Heart right ventricle (tissue), 16 donors: Measurements from ENCODE around the gene PNPLA2. TPM values are rescaled to one million over a fixed set of nuclear protein-coding genes. Genes with fewer than 3 reads are reported as not detected.
A peak's percentile ranks its signal among the peaks of the same experiment; 100 is the strongest.

Experiments used
- ATAC-seq, 8 donors: fragments of 200-7000 bp; cut with Tn5 transposase; one replicate each; pipeline ENCODE4 v1.9.1; 2020; ENCODE audit warnings: mild to moderate bottlenecking in 8 of 8, moderate library complexity in 8 of 8, moderate number of reproducible peaks in 1 of 8
- DNase-seq, 2 donors: peaks; one replicate each; pipeline ENCODE4 v3.0.0-alpha.2; 2020
- H3K27ac ChIP-seq, 10 donors: fragments of 200-600 bp; sonication (generic) in 2 of 10; one replicate each; pipeline versions ENCODE4 v1.5.0 to v1.8.0; 2020 to 2022; ENCODE audit warnings: mild to moderate bottlenecking in 3 of 10
- H3K27me3 ChIP-seq, 7 donors: fragments of 200-600 bp; one replicate each; pipeline ENCODE4 v1.8.0; 2021 to 2022; ENCODE audit warnings: mild to moderate bottlenecking in 2 of 7
- H3K36me3 ChIP-seq, 9 donors: fragments of 200-600 bp; sonication (generic) in 1 of 9; one replicate each; pipeline versions ENCODE4 v1.5.0 to v1.8.0; 2020 to 2022; ENCODE audit warnings: mild to moderate bottlenecking in 2 of 9
- H3K4me1 ChIP-seq, 9 donors: fragments of 200-600 bp; sonication (generic) in 1 of 9; one replicate each; pipeline versions ENCODE4 v1.5.0 to v1.8.0; 2020 to 2022; ENCODE audit warnings: mild to moderate bottlenecking in 4 of 9
- H3K4me3 ChIP-seq, 10 donors: fragments of 200-600 bp; sonication (generic) in 2 of 10; one replicate each; pipeline versions ENCODE4 v1.5.0 to v1.8.0; 2020 to 2022; ENCODE audit warnings: mild to moderate bottlenecking in 7 of 10, moderate library complexity in 2 of 10
- H3K9me3 ChIP-seq, 11 donors: fragments of 200-600 bp in 10 of 11; sonication (generic) in 2 of 11; one replicate each; pipeline versions ENCODE4 v1.5.0 to v1.8.0; 2013 to 2022; ENCODE audit warnings: mild to moderate bottlenecking in 2 of 11, control low read depth in 1 of 11, moderate library complexity in 1 of 11
- WGBS, 2 donors: extraction: QIAGEN DNeasy Blood & Tissue Kit; methylation state at CpG; one replicate each; pipeline ENCODE4 v1.1.7; 2013; ENCODE audit warnings: inconsistent platforms in 1 of 2; 5-methylcytosine and 5-hydroxymethylcytosine counted together
- intact Hi-C, 10 donors: fragments of 100-400 bp; cut with DNase I; formaldehyde crosslinking; loops; one replicate each; pipeline versions ENCODE4 v1.11.1 to v1.14.2; 2022
- polyA plus RNA-seq, 2 donors: library from polyadenylated mRNA; stranded (reverse); fragments of 200-250 nt; gene quantifications; one replicate each; pipeline ENCODE4 v1.2.3, GENCODE V29; 2013
- total RNA-seq, 10 donors: library from RNA; stranded (reverse); fragmentation: NEBNext Ultra II Directional in 3 of 10; extraction: Animal tissue kit (Norgen Biotek cat#: 25700) in 3 of 10; gene quantifications; one replicate each; pipeline versions ENCODE4 v1.2.1 to v1.2.4, GENCODE V29; 2021 to 2023
- TF ChIP-seq, protein P1 (sequence below), 9 donors: fragments of 200-600 bp; sonication (generic) in 2 of 9; IDR thresholded peaks; one replicate each; pipeline versions ENCODE4 v1.5.0 to v1.8.0; 2021 to 2022; ENCODE audit warnings: antibody characterized with exemption in 9 of 9, mild to moderate bottlenecking in 5 of 9, moderate library complexity in 1 of 9
- donor health status: Arrhythmogenic right ventricular cardiomyopathy.
- donor health status: ischemic (EF 13 %, LVEDD 7.1; RV severe dilation, severe dysfunction).
- donor health status: healthy with polysubstance abuse.
- donor health status: DM: no; HTN: yes; CAD: no.
- donor health status: DM: no; HTN: no; CAD: no.
- donor health status: ischemic (EF 25% LVEDD 6.9; RV normal size, moderate dysfunction).
- donor health status: ischemic (EF 25% LVEDD 5.7; RV mildly dilated, moderate dysfunction).
- donor health status: healthy.
- donor health status: DM: yes; HTN: yes; CAD: no.
- donor health status: Ischemic cardiomyopathy.
- donor health status: ischemic (EF 35%, LVEDD 5.7; RV mildly dilated, moderate dysfunction).
- donor health status: nonischemic (EF 11% LVEDD 7.7; RV severe dilation, severe dysfunction).
- donor health status: DM: yes; HTN: yes; CAD: no.
- donor health status: PGD.
- donor health status: ischemic (EF 29% LVEDD 5.4; RV normal size, mild dysfunction).
- donor health status: nonischemic (EF 23%, LVEDD 6.1; RV moderate dilation, normal function).

The PNPLA2 gene
- total and polyA plus RNA-seq, 12 donors, result 114 to 359 (median 247) TPM

DNA sequence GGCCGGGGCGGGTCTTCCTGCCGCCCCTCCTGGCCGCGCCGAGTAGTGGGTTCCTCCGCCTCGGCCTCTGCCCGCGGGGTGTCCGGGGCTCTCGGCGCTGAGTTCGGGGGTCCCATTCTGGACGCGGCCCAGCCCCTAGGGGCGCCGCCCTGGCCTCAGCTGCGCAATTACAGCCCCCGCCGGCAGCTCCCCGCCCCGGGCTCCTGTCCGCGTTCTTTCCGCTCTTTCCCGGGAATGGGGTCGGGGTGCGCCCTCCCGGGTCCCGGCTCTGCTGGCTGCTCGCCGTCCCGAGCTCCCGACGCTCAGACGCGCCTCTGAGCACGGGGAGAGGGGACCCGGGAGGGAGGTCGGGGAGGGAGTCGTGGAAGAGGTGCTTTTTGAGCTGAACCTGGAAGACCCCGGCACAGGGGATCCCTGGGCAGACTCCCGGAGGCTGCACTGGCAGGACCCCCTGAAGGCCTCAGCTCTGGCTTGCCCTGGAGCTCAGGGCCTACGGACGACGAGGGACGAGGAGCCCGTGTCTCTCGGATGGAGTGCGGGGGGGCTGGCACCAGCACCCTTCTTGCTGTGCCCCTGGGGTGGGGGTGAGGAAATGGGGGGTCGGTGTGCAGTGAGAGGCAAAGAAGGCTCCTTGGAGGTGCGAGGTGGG, 24.5 kb downstream of the PNPLA2 start:
- Histone ChIP-seq H3K27me3 (peaks cover 0 to 6% (median 0%) of the 10 kb centered on the region in 7 donors), H3K4me1 (peaks cover 35 to 86% (median 71%) of the 10 kb centered on the region in 9 donors), H3K9me3 (no peaks in the 10 kb centered on the region), H3K36me3 (peaks cover 0 to 34% (median 24%) of the 10 kb centered on the region in 9 donors), H3K27ac (peak overlapping the region; percentile 94 to 100 (median 97)), H3K4me3 (peak overlapping the region; percentile 71 to 100 (median 96))
- intact Hi-C loops, result loop anchor here in 4 of 10 donors (2.0 to 5.0 kb wide), 2 partner anchors 34 to 36 kb away; partner anchors contain the start of genes RPLP2 (in 4 of the 4) and PIDD1 (in 3 of the 4)
- WGBS, 2 donors, result 1 to 3% methylated on average over 39 to 51 of the region's 53 CpGs
- TF ChIP-seq, protein P1, sequence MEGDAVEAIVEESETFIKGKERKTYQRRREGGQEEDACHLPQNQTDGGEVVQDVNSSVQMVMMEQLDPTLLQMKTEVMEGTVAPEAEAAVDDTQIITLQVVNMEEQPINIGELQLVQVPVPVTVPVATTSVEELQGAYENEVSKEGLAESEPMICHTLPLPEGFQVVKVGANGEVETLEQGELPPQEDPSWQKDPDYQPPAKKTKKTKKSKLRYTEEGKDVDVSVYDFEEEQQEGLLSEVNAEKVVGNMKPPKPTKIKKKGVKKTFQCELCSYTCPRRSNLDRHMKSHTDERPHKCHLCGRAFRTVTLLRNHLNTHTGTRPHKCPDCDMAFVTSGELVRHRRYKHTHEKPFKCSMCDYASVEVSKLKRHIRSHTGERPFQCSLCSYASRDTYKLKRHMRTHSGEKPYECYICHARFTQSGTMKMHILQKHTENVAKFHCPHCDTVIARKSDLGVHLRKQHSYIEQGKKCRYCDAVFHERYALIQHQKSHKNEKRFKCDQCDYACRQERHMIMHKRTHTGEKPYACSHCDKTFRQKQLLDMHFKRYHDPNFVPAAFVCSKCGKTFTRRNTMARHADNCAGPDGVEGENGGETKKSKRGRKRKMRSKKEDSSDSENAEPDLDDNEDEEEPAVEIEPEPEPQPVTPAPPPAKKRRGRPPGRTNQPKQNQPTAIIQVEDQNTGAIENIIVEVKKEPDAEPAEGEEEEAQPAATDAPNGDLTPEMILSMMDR (IDR thresholded peaks at IDR 0.05), result peak in 1 of 9 donors; percentile 33
- DNase-seq, result peak in 1 of 2 donors; percentile 50
- ATAC-seq, result peak in 1 of 8 donors; percentile 1

DNA sequence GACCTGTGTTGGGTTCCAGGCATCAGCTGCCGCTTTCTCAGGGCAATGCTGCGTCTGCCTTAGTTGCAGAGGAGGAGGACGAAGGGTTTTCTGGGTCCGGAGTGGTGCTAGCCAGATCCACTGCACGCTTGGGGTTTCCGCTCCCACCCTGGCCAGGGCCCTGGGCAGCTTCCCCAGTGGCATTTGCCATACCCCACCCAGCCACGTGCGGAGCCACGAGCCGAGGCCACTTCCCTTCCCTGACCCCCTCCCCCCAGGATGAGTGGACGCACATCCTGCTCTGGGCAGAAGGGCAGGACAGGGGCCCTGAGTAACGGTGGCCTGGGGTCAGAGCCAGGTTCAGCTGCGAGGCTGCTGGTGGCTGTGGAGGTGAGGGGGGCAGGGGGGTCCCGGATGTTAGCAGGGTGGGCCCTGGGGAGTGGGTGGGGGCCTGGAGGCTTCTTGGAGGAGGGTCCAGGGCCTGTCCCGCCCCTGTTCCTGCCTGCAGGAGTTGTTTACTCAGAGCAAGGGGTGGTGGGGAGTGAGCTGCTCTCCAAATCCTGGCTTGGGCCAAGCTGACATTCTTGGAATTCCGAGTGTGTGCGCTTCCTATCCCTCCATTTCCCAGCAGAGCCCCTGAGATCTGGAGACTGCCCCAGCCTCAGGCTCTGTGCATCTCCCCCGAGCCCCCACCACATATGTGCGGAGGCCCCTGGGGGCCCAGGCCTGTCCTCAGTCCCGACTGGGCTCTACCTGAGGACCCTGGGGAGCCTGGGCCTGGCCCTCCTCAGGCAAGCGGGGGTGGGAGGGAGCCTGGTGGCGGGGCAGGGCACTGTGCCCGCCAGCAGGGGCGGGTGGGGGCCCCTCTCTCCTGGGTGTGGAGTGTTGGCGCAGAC, 25.3 kb downstream of the PNPLA2 start:
- H3K4me3 ChIP-seq, result peak overlapping the region; percentile 71 to 100 (median 96)
- 0 to 4% methylated on average over 25 of the region's 25 CpGs for WGBS, 2 donors
- TF ChIP-seq, protein P1 (IDR thresholded peaks at IDR 0.05), result no peak
- peak overlapping the region; percentile 94 to 100 (median 97) for H3K27ac ChIP-seq
- H3K9me3 ChIP-seq, result no peaks in the 10 kb centered on the region
- peak; percentile 41 to 75 (median 62) for ATAC-seq
- H3K36me3 ChIP-seq, result peaks cover 0 to 25% (median 17%) of the 10 kb centered on the region in 9 donors
- peaks cover 0 to 15% (median 0%) of the 10 kb centered on the region in 7 donors for H3K27me3 ChIP-seq
- peak; percentile 88 to 95 for DNase-seq
- intact Hi-C loops, result loop anchor here in 4 of 10 donors (2.0 to 5.0 kb wide), 3 partner anchors 35 to 207 kb away; partner anchors contain the start of genes RPLP2 (in 4 of the 4) and PIDD1 (in 3 of the 4)
- H3K4me1 ChIP-seq, result peaks cover 43 to 86% (median 76%) of the 10 kb centered on the region in 9 donors

DNA sequence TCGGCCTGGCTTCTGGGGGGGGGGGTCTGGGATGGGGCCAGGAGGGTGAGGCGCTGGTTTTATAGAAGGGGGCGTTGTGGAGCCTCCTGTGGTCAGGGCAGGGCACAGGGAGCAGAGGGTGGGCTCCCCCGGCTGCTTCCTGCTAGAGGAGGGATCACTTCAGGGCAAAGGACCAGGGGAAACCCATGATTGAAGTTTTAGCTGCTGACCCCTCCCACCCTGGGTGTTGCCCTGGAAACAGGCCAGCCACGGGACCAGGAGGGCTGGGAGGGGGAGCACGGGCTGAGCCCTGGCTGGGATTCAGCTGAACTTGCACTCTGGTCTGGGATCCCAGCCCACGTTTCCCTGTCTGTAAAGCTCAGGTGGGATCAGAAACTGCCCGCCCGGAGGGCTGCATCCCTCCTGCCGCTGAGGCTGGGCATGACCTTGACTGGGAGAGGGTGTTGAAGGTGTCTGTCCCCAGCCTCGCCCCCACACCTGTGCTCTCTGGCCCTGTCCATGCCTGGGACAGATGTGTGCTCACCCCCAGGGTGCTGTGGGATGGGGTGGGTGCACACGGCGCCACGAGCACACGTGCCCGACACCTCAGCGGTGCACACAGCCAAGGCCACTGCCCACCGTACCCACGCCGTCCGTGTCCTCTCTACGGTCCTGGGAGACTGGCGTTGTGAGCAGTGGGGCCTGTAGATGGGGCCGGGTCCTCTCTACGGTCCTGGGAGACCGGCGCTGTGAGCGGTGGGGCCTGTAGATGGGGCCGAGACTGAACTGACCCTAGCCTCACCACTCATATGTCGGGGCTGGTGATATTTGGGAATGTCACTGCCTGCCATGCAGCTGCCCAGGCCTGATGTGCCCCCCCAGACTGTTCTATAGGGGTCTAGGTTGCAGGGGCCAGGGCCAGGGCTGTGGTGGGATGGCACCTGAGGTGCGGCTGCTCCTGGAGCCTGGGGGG, 26.3 kb downstream of the PNPLA2 start:
- Histone ChIP-seq H3K4me1 (peaks cover 40 to 81% (median 75%) of the 10 kb centered on the region in 9 donors), H3K27ac (peak overlapping the region; percentile 94 to 100 (median 97)), H3K4me3 (peak overlapping the region in 9 of 10 donors; percentile 71 to 100 (median 96)), H3K27me3 (peaks cover 0 to 21% (median 0%) of the 10 kb centered on the region in 7 donors), H3K36me3 (peaks cover 0 to 16% (median 8%) of the 10 kb centered on the region in 9 donors), H3K9me3 (no peaks in the 10 kb centered on the region)
- intact Hi-C loops, result loop anchor here in 6 of 10 donors (2.0 to 5.0 kb wide), 6 partner anchors 38 to 207 kb away; partner anchors contain the start of genes PIDD1 (in 3 of the 6), RPLP2 (in 3 of the 6), AP2A2 (in 1 of the 6) and CHID1 (in 1 of the 6)
- ATAC-seq (peak; percentile 38 to 77 (median 64)), DNase-seq (peak; percentile 91 to 96)
- TF ChIP-seq, protein P1 (IDR thresholded peaks at IDR 0.05), result peak in 4 of 9 donors; percentile 13 to 46 (median 30)
- 20 to 21% methylated on average over 31 of the region's 31 CpGs for WGBS, 2 donors
